ENCODE measurements around the gene JCAD. TPM values are rescaled to one million over a fixed set of nuclear protein-coding genes. Genes with fewer than 3 reads are reported as not detected.

The JCAD gene
- total RNA-seq, 1 donor from 2014 or later, result not detected

GRCh38 chr10:30098629-30099028 is 39.2 kb upstream of the JCAD start:
- H3K27ac Mint-ChIP-seq, result no peak overlapping the region
- ChIA-PET POLR2A (no interaction called here), CTCF (no interaction called here)
- no peaks in the 10 kb centered on the region for H3K36me3 Mint-ChIP-seq (ENCODE audit: low read depth)
- no peaks in the 10 kb centered on the region for H3K4me1 Mint-ChIP-seq
- DNase-seq (no peak), ATAC-seq (ENCODE audit: low read depth) (no peak)
- H3K4me3 Mint-ChIP-seq, result no peak overlapping the region
- intact Hi-C loops (cut with micrococcal nuclease), result no loop called here
- peaks cover 6% of the 10 kb centered on the region for H3K27me3 Mint-ChIP-seq
- TF ChIP-seq CTCF (IDR thresholded peaks at IDR 0.05), result no peak
- peaks cover 8% of the 10 kb centered on the region for H3K9me3 Mint-ChIP-seq

- TF ChIP-seq CTCF (IDR thresholded peaks at IDR 0.05), result no peak
- POLR2A ChIA-PET, result no interaction called here
- Mint-ChIP-seq H3K27me3 (peaks cover 6% of the 10 kb centered on the region), H3K9me3 (no peaks in the 10 kb centered on the region), H3K27ac (no peak overlapping the region), H3K4me3 (no peak overlapping the region), H3K4me1 (no peaks in the 10 kb centered on the region), H3K36me3 (ENCODE audit: low read depth) (no peaks in the 10 kb centered on the region)
- CTCF ChIA-PET, result no interaction called here
- DNase-seq (no peak), ATAC-seq (ENCODE audit: low read depth) (no peak)
- intact Hi-C loops (cut with micrococcal nuclease), result no loop called here
These were observed 37.2 kb upstream of the JCAD start for GRCh38 chr10:30096564-30096963.

GRCh38 chr10:30095631-30096422 is 36.4 kb upstream of the JCAD start:
- ChIA-PET POLR2A (no interaction called here), CTCF (interaction anchor here (0.5 to 0.6 kb wide), 2 partner anchors 42 to 359 kb away, joined by 3 read pairs; no protein-coding TSS in a partner anchor)
- intact Hi-C loops (cut with micrococcal nuclease), result no loop called here
- Mint-ChIP-seq H3K27ac (no peak overlapping the region), H3K9me3 (no peaks in the 10 kb centered on the region), H3K27me3 (peaks cover 5% of the 10 kb centered on the region), H3K36me3 (ENCODE audit: low read depth) (no peaks in the 10 kb centered on the region), H3K4me1 (no peaks in the 10 kb centered on the region), H3K4me3 (no peak overlapping the region)
- no peak for TF ChIP-seq CTCF (IDR thresholded peaks at IDR 0.05)
- no peak for DNase-seq
- ATAC-seq (ENCODE audit: low read depth), result no peak

- no peaks in the 10 kb centered on the region for H3K36me3 Mint-ChIP-seq (ENCODE audit: low read depth)
- intact Hi-C loops (cut with micrococcal nuclease), result no loop called here
- no peak overlapping the region for H3K27ac Mint-ChIP-seq
- TF ChIP-seq CTCF (IDR thresholded peaks at IDR 0.05), result no peak
- CTCF ChIA-PET, result no interaction called here
- H3K27me3 Mint-ChIP-seq, result peaks cover under 1% of the 10 kb centered on the region
- H3K4me1 Mint-ChIP-seq, result no peaks in the 10 kb centered on the region
- DNase-seq (no peak), ATAC-seq (ENCODE audit: low read depth) (no peak)
- no peaks in the 10 kb centered on the region for H3K9me3 Mint-ChIP-seq
- H3K4me3 Mint-ChIP-seq, result no peak overlapping the region
- POLR2A ChIA-PET, result no interaction called here
These were observed 35.2 kb upstream of the JCAD start for GRCh38 chr10:30094601-30095000.

DNA sequence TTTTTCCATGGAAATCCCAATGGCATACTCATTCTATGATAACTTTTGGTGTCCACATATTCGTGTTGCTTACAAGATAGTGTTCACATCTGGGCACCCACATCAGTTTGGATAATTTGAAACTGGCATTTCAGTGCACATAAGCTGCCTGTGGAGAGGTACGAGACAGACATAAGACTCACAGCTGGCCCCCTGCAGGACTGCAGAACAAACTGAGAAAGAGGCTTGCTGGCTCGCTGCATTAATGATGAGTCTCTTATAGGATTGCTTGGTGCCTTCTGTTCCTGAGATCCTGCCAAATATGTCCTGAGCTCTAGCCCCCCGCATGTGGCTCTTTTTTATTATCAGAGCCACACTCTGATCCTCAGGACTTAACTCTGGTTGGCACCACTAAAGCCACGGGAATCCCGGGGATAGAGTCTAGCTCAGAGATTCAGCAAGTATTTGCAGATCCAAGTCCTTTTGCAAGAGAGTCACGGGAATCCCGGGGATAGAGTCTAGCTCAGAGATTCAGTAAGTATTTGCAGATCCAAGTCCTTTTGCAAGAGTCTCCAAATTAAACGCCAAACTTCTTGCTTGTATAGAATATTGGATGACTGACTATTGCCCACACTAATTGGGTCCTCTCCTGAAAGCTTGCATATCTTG is 34.0 kb upstream of the JCAD start:
- H3K36me3 Mint-ChIP-seq (ENCODE audit: low read depth), result no peaks in the 10 kb centered on the region
- ATAC-seq (ENCODE audit: low read depth), result no peak
- H3K4me3 Mint-ChIP-seq, result no peak overlapping the region
- no peak for DNase-seq
- no peaks in the 10 kb centered on the region for H3K9me3 Mint-ChIP-seq
- intact Hi-C loops (cut with micrococcal nuclease), result no loop called here
- H3K4me1 Mint-ChIP-seq, result no peaks in the 10 kb centered on the region
- H3K27ac Mint-ChIP-seq, result no peak overlapping the region
- no peak for TF ChIP-seq CTCF (IDR thresholded peaks at IDR 0.05)
- ChIA-PET POLR2A (no interaction called here), CTCF (no interaction called here)
- H3K27me3 Mint-ChIP-seq, result no peaks in the 10 kb centered on the region
